ENCODE measurements around the gene ZBTB20. TPM values are rescaled to one million over a fixed set of nuclear protein-coding genes. Genes with fewer than 3 reads are reported as not detected.
A peak's percentile ranks its signal among the peaks of the same experiment; 100 is the strongest.

The ZBTB20 gene
- total RNA-seq, 1 donor from 2014 or later = 62.0 TPM

GRCh38 chr3:114393367-114394072, 753.6 kb downstream of the ZBTB20 start:
- H3K36me3 ChIP-seq = peaks cover 5% of the 10 kb centered on the region
- no peaks in the 10 kb centered on the region for H3K27me3 ChIP-seq (ENCODE audit: low read depth)
- intact Hi-C loops (cut with micrococcal nuclease) = no loop called here
- no peak for TF ChIP-seq CTCF (IDR thresholded peaks at IDR 0.05; ENCODE audit: borderline replicate concordance)
- H3K4me1 ChIP-seq = peaks cover 48% of the 10 kb centered on the region
- peak overlapping the region; percentile 1 for H3K27ac ChIP-seq (replicated peaks)
- H3K9me3 ChIP-seq (replicated peaks) = no peaks in the 10 kb centered on the region
- no peak for DNase-seq
- H3K4me3 ChIP-seq = no peak overlapping the region

DNA sequence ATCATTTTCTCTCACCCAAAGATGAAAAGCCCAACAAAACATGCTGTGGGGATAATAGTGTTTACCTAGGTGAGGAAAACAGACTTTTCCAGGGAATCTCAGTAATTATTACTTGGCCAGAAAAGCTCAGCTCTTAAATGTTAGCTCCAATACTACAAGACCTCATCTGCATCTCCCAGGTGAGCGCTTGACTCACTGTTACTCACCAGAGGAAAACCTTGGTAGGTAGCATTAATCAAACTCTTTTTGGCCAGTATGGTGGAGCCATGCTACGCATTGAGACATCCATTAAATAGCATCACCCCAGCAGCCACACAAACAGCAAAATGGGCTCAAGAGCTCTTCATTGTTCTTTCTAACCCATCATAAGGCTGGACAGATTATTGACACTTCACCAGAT, 754.3 kb downstream of the ZBTB20 start:
- intact Hi-C loops (cut with micrococcal nuclease) = no loop called here
- DNase-seq = no peak
- no peak overlapping the region for H3K27ac ChIP-seq (replicated peaks)
- no peaks in the 10 kb centered on the region for H3K9me3 ChIP-seq (replicated peaks)
- H3K36me3 ChIP-seq = peaks cover 12% of the 10 kb centered on the region
- no peak for TF ChIP-seq CTCF (IDR thresholded peaks at IDR 0.05; ENCODE audit: borderline replicate concordance)
- H3K27me3 ChIP-seq (ENCODE audit: low read depth) = no peaks in the 10 kb centered on the region
- peaks cover 47% of the 10 kb centered on the region for H3K4me1 ChIP-seq
- no peak overlapping the region for H3K4me3 ChIP-seq

DNA sequence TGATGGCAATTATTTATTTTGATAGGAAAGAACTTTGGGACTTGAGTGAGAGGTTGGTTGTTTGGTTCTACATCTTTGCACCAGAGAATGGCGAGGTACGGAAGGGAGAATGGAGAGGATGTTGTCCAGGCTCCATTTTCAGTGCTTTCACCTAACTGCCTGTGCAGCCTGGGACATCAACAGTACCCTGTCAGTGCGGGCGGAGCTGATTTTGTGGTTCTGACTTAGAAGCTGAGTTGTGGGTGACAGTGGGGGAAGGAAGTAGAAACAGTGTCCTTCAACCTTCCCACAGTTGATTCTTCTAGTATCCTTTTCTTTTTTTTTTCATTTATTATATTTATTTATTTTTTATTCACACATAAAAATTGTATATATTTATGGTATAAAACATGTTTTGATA, 757.9 kb downstream of the ZBTB20 start:
- no peak for TF ChIP-seq CTCF (IDR thresholded peaks at IDR 0.05; ENCODE audit: borderline replicate concordance)
- H3K4me3 ChIP-seq = no peak overlapping the region
- no peak overlapping the region for H3K27ac ChIP-seq (replicated peaks)
- no peaks in the 10 kb centered on the region for H3K27me3 ChIP-seq (ENCODE audit: low read depth)
- peaks cover 22% of the 10 kb centered on the region for H3K36me3 ChIP-seq
- no peaks in the 10 kb centered on the region for H3K9me3 ChIP-seq (replicated peaks)
- DNase-seq = no peak
- intact Hi-C loops (cut with micrococcal nuclease) = loop anchor here (10.0 kb wide), 1 partner anchor 436 kb away; no protein-coding TSS in a partner anchor
- H3K4me1 ChIP-seq = peaks cover 38% of the 10 kb centered on the region

GRCh38 chr3:114384558-114384903, 762.6 kb downstream of the ZBTB20 start:
- H3K27ac ChIP-seq (replicated peaks) = peak overlapping the region; percentile 83
- no peak for DNase-seq

DNA sequence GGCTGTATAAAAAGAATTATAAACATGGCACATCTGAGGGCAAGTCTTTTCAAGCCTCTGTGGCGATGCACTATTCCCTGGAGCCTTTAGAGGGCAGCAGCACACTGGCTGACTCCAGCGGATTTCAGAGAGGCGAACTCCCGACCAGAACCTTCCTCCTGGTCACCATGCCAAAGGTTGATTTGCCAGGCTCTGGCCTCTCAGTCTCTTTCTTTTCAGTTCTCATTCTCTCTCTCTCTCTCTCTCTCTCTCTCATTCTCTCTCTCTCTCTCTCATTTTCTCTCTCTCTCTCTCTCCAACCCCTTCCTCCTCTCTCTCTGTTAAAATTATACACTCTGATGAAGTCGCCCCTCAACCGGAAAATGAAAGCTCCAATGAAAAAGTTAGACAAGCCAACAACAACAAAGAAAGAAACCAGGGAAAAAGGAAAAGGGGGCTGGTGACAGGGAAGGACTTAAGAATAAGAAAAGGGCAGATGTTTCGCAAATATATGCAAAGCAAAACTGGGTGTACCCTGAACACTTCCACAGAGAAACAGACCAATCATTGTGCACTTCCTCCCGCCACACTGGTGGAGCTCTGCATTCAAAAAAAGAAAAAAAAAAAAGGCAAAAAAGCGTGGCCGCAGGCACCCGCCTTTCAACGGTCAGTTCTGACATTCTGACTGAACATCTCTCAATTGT, 763.1 kb downstream of the ZBTB20 start:
- Histone ChIP-seq H3K4me3 (peak overlapping the region; percentile 60), H3K36me3 (peaks cover 32% of the 10 kb centered on the region), H3K9me3 (replicated peaks) (no peaks in the 10 kb centered on the region), H3K4me1 (peaks cover 58% of the 10 kb centered on the region), H3K27ac (replicated peaks) (peak overlapping the region; percentile 83), H3K27me3 (ENCODE audit: low read depth) (no peaks in the 10 kb centered on the region)
- intact Hi-C loops (cut with micrococcal nuclease) = loop anchor here (10.0 kb wide), 1 partner anchor 441 kb away; no protein-coding TSS in a partner anchor
- peak; percentile 80 for DNase-seq
- TF ChIP-seq CTCF (IDR thresholded peaks at IDR 0.05; ENCODE audit: borderline replicate concordance) = peak; percentile 97

More at GRCh38 chr3:114384558-114384903, 762.6 kb downstream of the ZBTB20 start:
- peaks cover 26% of the 10 kb centered on the region for H3K36me3 ChIP-seq
- peak overlapping the region; percentile 60 for H3K4me3 ChIP-seq
- H3K4me1 ChIP-seq = peaks cover 53% of the 10 kb centered on the region
- H3K9me3 ChIP-seq (replicated peaks) = no peaks in the 10 kb centered on the region
- intact Hi-C loops (cut with micrococcal nuclease) = loop anchor here (10.0 kb wide), 1 partner anchor 440 kb away; no protein-coding TSS in a partner anchor
- no peak for TF ChIP-seq CTCF (IDR thresholded peaks at IDR 0.05; ENCODE audit: borderline replicate concordance)
- H3K27me3 ChIP-seq (ENCODE audit: low read depth) = no peaks in the 10 kb centered on the region
